HL-60 (cell line): ENCODE measurements around the gene ADAMTS2.

Experiments
- DNase-seq, 2 experiments: peaks; one replicate each; pipeline ENCODE4 v3.0.0-alpha.2; 2010 to 2020; ENCODE audit warnings: low read depth in 1 of 2, low spot score in 1 of 2
- H3K27ac ChIP-seq: fragments of 250-450 bp; sonication (Bioruptor Pico); replicated peaks from 2 replicates; pipeline ENCODE4 v1.5.1; 2020; ENCODE audit warnings: mild to moderate bottlenecking, moderate library complexity
- H3K27me3 ChIP-seq: fragments of 250-450 bp; sonication (Bioruptor Pico); 2 replicates; pipeline ENCODE4 v1.5.1; 2021; ENCODE audit warnings: mild to moderate bottlenecking, moderate library complexity; ENCODE audit not compliant: insufficient read depth, poor library complexity, severe bottlenecking
- H3K4me3 ChIP-seq: replicated peaks from 2 replicates; pipeline ENCODE4 v1.5.1; 2011; ENCODE audit warnings: mild to moderate bottlenecking, control low read depth, low read length; ENCODE audit not compliant: insufficient read depth
- GABPA ChIP-seq: IDR thresholded peaks from 2 replicates; pipeline ENCODE4 v1.6.1; 2012; ENCODE audit warnings: low read depth
- POLR2AphosphoS5 ChIP-seq: IDR thresholded peaks from 2 replicates; pipeline ENCODE4 v1.6.1; 2012; ENCODE audit warnings: low read depth
- REST ChIP-seq: IDR thresholded peaks from 2 replicates; pipeline ENCODE4 v1.6.1; 2012; ENCODE audit warnings: low read depth; ENCODE audit not compliant: insufficient replicate concordance
- SPI1 ChIP-seq: IDR thresholded peaks from 2 replicates; pipeline ENCODE4 v1.6.1; 2012; ENCODE audit warnings: low read depth, mild to moderate bottlenecking, borderline replicate concordance
- TF ChIP-seq, protein P1 (sequence below): IDR thresholded peaks from one replicate; pipeline ENCODE4 v1.5.1; 2011; ENCODE audit warnings: low read length, control low read depth, inconsistent platforms; ENCODE audit not compliant: insufficient read depth

The ADAMTS2 gene

DNA sequence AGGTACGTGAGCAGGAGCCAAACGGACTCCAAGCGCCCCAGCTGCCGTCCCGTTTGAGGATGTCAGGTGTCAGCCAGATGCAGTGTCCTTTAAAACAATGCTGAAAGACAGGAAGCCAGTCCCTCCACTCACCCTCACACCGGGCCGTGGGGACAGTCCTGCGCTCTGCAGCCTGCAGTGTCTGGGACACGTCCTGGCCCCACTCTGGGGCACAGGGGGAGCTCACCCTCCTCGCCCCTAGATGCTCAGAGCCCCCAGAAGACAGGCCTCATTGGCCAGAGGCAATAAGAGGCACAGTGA is 205.4 kb downstream of the ADAMTS2 start:
- DNase-seq, result no peak
- TF ChIP-seq, protein P1, sequence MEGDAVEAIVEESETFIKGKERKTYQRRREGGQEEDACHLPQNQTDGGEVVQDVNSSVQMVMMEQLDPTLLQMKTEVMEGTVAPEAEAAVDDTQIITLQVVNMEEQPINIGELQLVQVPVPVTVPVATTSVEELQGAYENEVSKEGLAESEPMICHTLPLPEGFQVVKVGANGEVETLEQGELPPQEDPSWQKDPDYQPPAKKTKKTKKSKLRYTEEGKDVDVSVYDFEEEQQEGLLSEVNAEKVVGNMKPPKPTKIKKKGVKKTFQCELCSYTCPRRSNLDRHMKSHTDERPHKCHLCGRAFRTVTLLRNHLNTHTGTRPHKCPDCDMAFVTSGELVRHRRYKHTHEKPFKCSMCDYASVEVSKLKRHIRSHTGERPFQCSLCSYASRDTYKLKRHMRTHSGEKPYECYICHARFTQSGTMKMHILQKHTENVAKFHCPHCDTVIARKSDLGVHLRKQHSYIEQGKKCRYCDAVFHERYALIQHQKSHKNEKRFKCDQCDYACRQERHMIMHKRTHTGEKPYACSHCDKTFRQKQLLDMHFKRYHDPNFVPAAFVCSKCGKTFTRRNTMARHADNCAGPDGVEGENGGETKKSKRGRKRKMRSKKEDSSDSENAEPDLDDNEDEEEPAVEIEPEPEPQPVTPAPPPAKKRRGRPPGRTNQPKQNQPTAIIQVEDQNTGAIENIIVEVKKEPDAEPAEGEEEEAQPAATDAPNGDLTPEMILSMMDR, result no peak
- TF ChIP-seq REST (no peak), SPI1 (no peak), POLR2AphosphoS5 (no peak), GABPA (no peak)
- H3K4me3 ChIP-seq, result no peak overlapping the region
- H3K27me3 ChIP-seq, result no peaks in the 10 kb centered on the region
- no peak overlapping the region for H3K27ac ChIP-seq

- TF ChIP-seq POLR2AphosphoS5 (no peak), GABPA (no peak), SPI1 (no peak), REST (no peak)
- TF ChIP-seq, protein P1, result no peak
- H3K27ac ChIP-seq, result no peak overlapping the region
These were observed 205.9 kb downstream of the ADAMTS2 start for GRCh38 chr5:179139111-179139935.

DNA sequence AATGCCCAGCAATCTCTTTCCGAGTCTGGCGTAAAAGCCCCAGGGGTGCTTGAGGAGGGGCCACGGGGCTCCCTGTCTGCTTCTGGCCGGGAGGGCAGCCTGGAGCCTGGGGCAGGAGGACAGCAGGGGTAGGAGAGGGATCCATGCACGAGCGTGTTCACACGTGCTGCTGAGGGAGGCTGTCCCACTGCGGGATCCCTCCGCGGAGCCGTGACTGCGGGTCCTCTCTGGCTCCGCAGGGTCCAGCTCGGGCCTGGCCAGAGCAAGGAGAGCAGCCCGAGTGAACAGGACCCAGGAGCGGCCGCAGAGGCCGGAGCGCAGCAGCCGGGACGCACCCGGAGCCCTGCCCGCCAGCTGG is 206.7 kb downstream of the ADAMTS2 start:
- TF ChIP-seq, protein P1, result no peak
- TF ChIP-seq SPI1 (no peak), GABPA (no peak), POLR2AphosphoS5 (no peak), REST (no peak)
- Histone ChIP-seq H3K27me3 (no peaks in the 10 kb centered on the region), H3K4me3 (no peak overlapping the region), H3K27ac (no peak overlapping the region)
- no peak for DNase-seq

More at GRCh38 chr5:179139111-179139935, 205.9 kb downstream of the ADAMTS2 start:
- Histone ChIP-seq H3K27me3 (no peaks in the 10 kb centered on the region), H3K4me3 (no peak overlapping the region)
- DNase-seq, result no peak
